K562 (cell line): ENCODE data around the gene PRKCE.

ENCODE experiments used
- EGR1 ChIP-seq: fragments of 450-650 bp; conservative IDR thresholded peaks from 2 replicates; pipeline ENCODE4 v1.6.1; 2017; ENCODE audit warnings: mild to moderate bottlenecking
- EP300 ChIP-seq: IDR thresholded peaks from 2 replicates; pipeline ENCODE4 v1.6.1; 2012; ENCODE audit warnings: low read length, improper control_type of control experiment
- FOXA1 ChIP-seq: fragments of 450-650 bp; IDR thresholded peaks from 2 replicates; pipeline ENCODE4 v1.6.1; 2016; ENCODE audit warnings: mild to moderate bottlenecking, borderline replicate concordance
- MECOM ChIP-seq: fragments of 250-450 bp; sonication (Bioruptor Pico); IDR thresholded peaks from 2 replicates; pipeline ENCODE4 v1.8.0; 2022; ENCODE audit warnings: inconsistent platforms
- RREB1 ChIP-seq: fragments of 250-450 bp; sonication (Bioruptor Pico); IDR thresholded peaks from 2 replicates; pipeline ENCODE4 v1.4.0; 2020
- SIN3A ChIP-seq, 2 experiments: fragments of 150-350 bp in 1 of 2; IDR thresholded peaks; 2 replicates each; pipeline ENCODE4 v1.6.1; 2011 to 2016; ENCODE audit warnings: borderline replicate concordance in 2 of 2, low read depth in 2 of 2, low read length in 2 of 2, mild to moderate bottlenecking in 2 of 2, moderate library complexity in 2 of 2; ENCODE audit not compliant: control insufficient read depth in 1 of 2
- TF ChIP-seq, protein P1 (sequence below): fragments of 450-650 bp; IDR thresholded peaks from 2 replicates; pipeline ENCODE4 v1.6.1; 2016; ENCODE audit warnings: borderline replicate concordance
- TF ChIP-seq, protein P2 (sequence below), 3 experiments: IDR thresholded peaks in 2 of 3; conservative IDR thresholded peaks in 1 of 3; 2 replicates each; pipeline ENCODE4 v1.5.1; 2011 to 2012; ENCODE audit warnings: low read length in 3 of 3, mild to moderate bottlenecking in 3 of 3, control low read depth in 2 of 3, improper control_type of control experiment in 1 of 3, inconsistent platforms in 1 of 3, low read depth in 1 of 3, mixed read lengths in 1 of 3, moderate library complexity in 1 of 3; ENCODE audit not compliant: insufficient read depth in 2 of 3

GRCh38 chr2:46230115-46230571 lies 578.7 kb downstream of the PRKCE start:
- TF ChIP-seq, protein P1, sequence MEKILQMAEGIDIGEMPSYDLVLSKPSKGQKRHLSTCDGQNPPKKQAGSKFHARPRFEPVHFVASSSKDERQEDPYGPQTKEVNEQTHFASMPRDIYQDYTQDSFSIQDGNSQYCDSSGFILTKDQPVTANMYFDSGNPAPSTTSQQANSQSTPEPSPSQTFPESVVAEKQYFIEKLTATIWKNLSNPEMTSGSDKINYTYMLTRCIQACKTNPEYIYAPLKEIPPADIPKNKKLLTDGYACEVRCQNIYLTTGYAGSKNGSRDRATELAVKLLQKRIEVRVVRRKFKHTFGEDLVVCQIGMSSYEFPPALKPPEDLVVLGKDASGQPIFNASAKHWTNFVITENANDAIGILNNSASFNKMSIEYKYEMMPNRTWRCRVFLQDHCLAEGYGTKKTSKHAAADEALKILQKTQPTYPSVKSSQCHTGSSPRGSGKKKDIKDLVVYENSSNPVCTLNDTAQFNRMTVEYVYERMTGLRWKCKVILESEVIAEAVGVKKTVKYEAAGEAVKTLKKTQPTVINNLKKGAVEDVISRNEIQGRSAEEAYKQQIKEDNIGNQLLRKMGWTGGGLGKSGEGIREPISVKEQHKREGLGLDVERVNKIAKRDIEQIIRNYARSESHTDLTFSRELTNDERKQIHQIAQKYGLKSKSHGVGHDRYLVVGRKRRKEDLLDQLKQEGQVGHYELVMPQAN: no peak
- TF ChIP-seq EGR1: no peak
- no peak for TF ChIP-seq EP300
- no peak for TF ChIP-seq FOXA1
- TF ChIP-seq, protein P2, sequence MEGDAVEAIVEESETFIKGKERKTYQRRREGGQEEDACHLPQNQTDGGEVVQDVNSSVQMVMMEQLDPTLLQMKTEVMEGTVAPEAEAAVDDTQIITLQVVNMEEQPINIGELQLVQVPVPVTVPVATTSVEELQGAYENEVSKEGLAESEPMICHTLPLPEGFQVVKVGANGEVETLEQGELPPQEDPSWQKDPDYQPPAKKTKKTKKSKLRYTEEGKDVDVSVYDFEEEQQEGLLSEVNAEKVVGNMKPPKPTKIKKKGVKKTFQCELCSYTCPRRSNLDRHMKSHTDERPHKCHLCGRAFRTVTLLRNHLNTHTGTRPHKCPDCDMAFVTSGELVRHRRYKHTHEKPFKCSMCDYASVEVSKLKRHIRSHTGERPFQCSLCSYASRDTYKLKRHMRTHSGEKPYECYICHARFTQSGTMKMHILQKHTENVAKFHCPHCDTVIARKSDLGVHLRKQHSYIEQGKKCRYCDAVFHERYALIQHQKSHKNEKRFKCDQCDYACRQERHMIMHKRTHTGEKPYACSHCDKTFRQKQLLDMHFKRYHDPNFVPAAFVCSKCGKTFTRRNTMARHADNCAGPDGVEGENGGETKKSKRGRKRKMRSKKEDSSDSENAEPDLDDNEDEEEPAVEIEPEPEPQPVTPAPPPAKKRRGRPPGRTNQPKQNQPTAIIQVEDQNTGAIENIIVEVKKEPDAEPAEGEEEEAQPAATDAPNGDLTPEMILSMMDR (IDR thresholded peaks at IDR 0.05 in 2 of 3, conservative IDR thresholded peaks at IDR 0.05 in 1 of 3; ENCODE audit: insufficient read depth in 2 of 3, low read depth in 1 of 3, low read length in 3 of 3): no peak
- no peak for TF ChIP-seq RREB1 (CRISPR knock-in tag)
- no peak for TF ChIP-seq MECOM (CRISPR knock-in tag)
- no peak for TF ChIP-seq SIN3A (IDR thresholded peaks at IDR 0.05; ENCODE audit: borderline replicate concordance in 2 of 2, control insufficient read depth in 1 of 2, low read depth in 2 of 2, low read length in 2 of 2)
